SKM-1 treated with dmso at 0.1 percent for 144 hours (cell line): ENCODE measurements around the gene TTC39A.

Experiments used
- DNase-seq: peaks from one replicate; lab custom pipeline; 2025; ENCODE audit not compliant: unreplicated experiment; lab: John Stamatoyannopoulos, UW

TTC39A gene

GRCh38 chr1:51330331-51331201, at the start of gene TTC39A:
TTC39A (minus strand) TSS chr1:51330562; CDS start chr1:51330477, 85 bp downstream.
- DNase-seq = no peak

GRCh38 chr1:51378871-51379270, 48.5 kb upstream of the TTC39A start:
- no peak for DNase-seq

- DNase-seq = no peak
Measured at GRCh38 chr1:51373898-51374297, 43.5 kb upstream of the TTC39A start.

- DNase-seq = no peak
Measured at GRCh38 chr1:51372561-51372960, 42.2 kb upstream of the TTC39A start.

GRCh38 chr1:51369171-51369570, 38.8 kb upstream of the TTC39A start:
- no peak for DNase-seq

- DNase-seq = no peak
Measured at GRCh38 chr1:51365774-51366173, 35.4 kb upstream of the TTC39A start.

- DNase-seq = no peak
Measured at GRCh38 chr1:51359879-51360278, 29.5 kb upstream of the TTC39A start.

- no peak for DNase-seq
Measured at GRCh38 chr1:51355382-51355781, 25.0 kb upstream of the TTC39A start.

- no peak for DNase-seq
Measured at GRCh38 chr1:51354416-51354815, 24.1 kb upstream of the TTC39A start.

GRCh38 chr1:51351907-51352306, 21.5 kb upstream of the TTC39A start:
- no peak for DNase-seq

- no peak for DNase-seq
Measured at GRCh38 chr1:51349862-51350261, 19.5 kb upstream of the TTC39A start.

GRCh38 chr1:51348147-51348527, 17.8 kb upstream of the TTC39A start:
- no peak for DNase-seq

GRCh38 chr1:51347398-51348146, 17.2 kb upstream of the TTC39A start:
- DNase-seq = no peak

- no peak for DNase-seq
Measured at GRCh38 chr1:51346086-51346942, 16.0 kb upstream of the TTC39A start.

- DNase-seq = no peak
Measured at GRCh38 chr1:51345300-51345687, 14.9 kb upstream of the TTC39A start.

GRCh38 chr1:51344602-51345299, 14.4 kb upstream of the TTC39A start:
- no peak for DNase-seq

- no peak for DNase-seq
Measured at GRCh38 chr1:51344276-51344601, 13.9 kb upstream of the TTC39A start.

- DNase-seq = no peak
Measured at GRCh38 chr1:51343624-51344023, 13.3 kb upstream of the TTC39A start.

- DNase-seq = no peak
Measured at GRCh38 chr1:51342591-51343206, 12.3 kb upstream of the TTC39A start.

- no peak for DNase-seq
Measured at GRCh38 chr1:51341876-51342496, 11.6 kb upstream of the TTC39A start.
